Endothelial cell of umbilical vein (primary cell): ENCODE measurements around the gene SUCLG2. TPM values are rescaled to one million over a fixed set of nuclear protein-coding genes. Genes with fewer than 3 reads are reported as not detected.
A peak's percentile ranks its signal among the peaks of the same experiment; 100 is the strongest.

Experiments used
- BruUV-seq: library from RNA; stranded (reverse); fragments of 400-500 nt; replicated peaks from 2 replicates; lab custom pipeline; 2021; lab: Mats Ljungman, UMichigan
- CTCF ChIA-PET: fragments of 300-600, 350-600 bp; sonication (Branson Sonifier 250); formaldehyde crosslinking; loops from one replicate; lab custom pipeline; 2021; ENCODE audit warnings: antibody characterized with exemption, inconsistent platforms; lab: Charles Lee
- POLR2A ChIA-PET: fragments of 300-600, 350-600 bp; sonication (Branson Sonifier 250); formaldehyde crosslinking; loops from one replicate; lab custom pipeline; 2021; ENCODE audit warnings: antibody characterized with exemption, inconsistent platforms; lab: Charles Lee
- DNase-seq: peaks from one replicate; pipeline ENCODE4 v3.0.0-alpha.2; 2011; ENCODE audit warnings: low read depth, low spot score
- FAIRE-seq: peaks from 2 replicates; lab custom pipeline; 2011; peaks lifted over from hg19 to GRCh38; lab: Jason Lieb, UNC
- H2AFZ ChIP-seq: 2 replicates; pipeline ENCODE4 v1.6.0; 2012; ENCODE audit warnings: low read depth, low read length, control low read depth, inconsistent platforms
- H3K27ac ChIP-seq: 2 replicates; pipeline ENCODE4 v1.5.1; 2011; ENCODE audit warnings: low read depth, mild to moderate bottlenecking, control low read depth, low read length, moderate library complexity; ENCODE audit not compliant: insufficient read depth
- H3K27me3 ChIP-seq, 2 experiments: 2 replicates each; pipeline versions ENCODE4 v1.6.0 to v1.6.1; 2011; ENCODE audit warnings: low read length in 2 of 2, mixed read lengths in 1 of 2; ENCODE audit not compliant: control insufficient read depth in 2 of 2, insufficient read depth in 2 of 2
- H3K36me3 ChIP-seq, 2 experiments: 2 replicates in 1 of 2; 3 replicates in 1 of 2; pipeline ENCODE4 v1.5.1; 2011; ENCODE audit warnings: low read length in 2 of 2, mild to moderate bottlenecking in 1 of 2, moderate library complexity in 1 of 2; ENCODE audit not compliant: control insufficient read depth in 2 of 2, insufficient read depth in 2 of 2; ENCODE audit errors: extremely low read depth in 1 of 2
- H3K4me1 ChIP-seq: 3 replicates; pipeline ENCODE4 v1.5.1; 2011; ENCODE audit warnings: mild to moderate bottlenecking, low read length; ENCODE audit not compliant: control insufficient read depth, insufficient read depth; ENCODE audit errors: extremely low read depth
- H3K4me2 ChIP-seq: 2 replicates; pipeline ENCODE4 v1.6.1; 2011; ENCODE audit warnings: low read length, control low read depth, mixed read lengths; ENCODE audit not compliant: insufficient read depth
- H3K4me3 ChIP-seq, 3 experiments: fragments of 200-600 bp in 1 of 3; sonication (generic), shearing (Covaris generic) in 1 of 3; replicated peaks in 1 of 3; 2 replicates each; pipeline ENCODE4 v1.5.1; 2011 to 2016; ENCODE audit warnings: control low read depth in 3 of 3, low read length in 3 of 3, mild to moderate bottlenecking in 2 of 3, inconsistent platforms in 1 of 3, low read depth in 1 of 3, moderate library complexity in 1 of 3; ENCODE audit not compliant: insufficient read depth in 1 of 3
- H3K79me2 ChIP-seq: 2 replicates; pipeline ENCODE4 v1.6.0; 2012; ENCODE audit warnings: low read length, inconsistent platforms; ENCODE audit not compliant: control insufficient read depth, insufficient read depth
- H3K9ac ChIP-seq: replicated peaks from 2 replicates; pipeline ENCODE3; 2011; ENCODE audit warnings: low read length, control low read depth; ENCODE audit not compliant: insufficient read depth; ENCODE audit errors: extremely low read depth
- H3K9me1 ChIP-seq: replicated peaks from 3 replicates; pipeline ENCODE4 v1.6.0; 2011; ENCODE audit warnings: mild to moderate bottlenecking, low read length; ENCODE audit not compliant: control insufficient read depth, insufficient read depth; ENCODE audit errors: extremely low read depth
- H3K9me3 ChIP-seq: replicated peaks from 2 replicates; pipeline ENCODE4 v1.5.1; 2012; ENCODE audit warnings: low read length, inconsistent platforms; ENCODE audit not compliant: control insufficient read depth, insufficient read depth
- H4K20me1 ChIP-seq: replicated peaks from 2 replicates; pipeline ENCODE3; 2011; ENCODE audit warnings: mild to moderate bottlenecking, low read length; ENCODE audit not compliant: control insufficient read depth, insufficient read depth; ENCODE audit errors: extremely low read depth
- EZH2 ChIP-seq: IDR thresholded peaks from 2 replicates; pipeline ENCODE4 v1.6.1; 2012; ENCODE audit warnings: borderline replicate concordance, low read depth, mild to moderate bottlenecking, moderate library complexity, low read length, inconsistent platforms; ENCODE audit not compliant: severe bottlenecking
- FOS ChIP-seq: IDR thresholded peaks from 2 replicates; pipeline ENCODE4 v1.6.1; 2011; ENCODE audit warnings: mild to moderate bottlenecking, low read length, moderate library complexity, borderline replicate concordance; ENCODE audit not compliant: insufficient read depth
- GATA2 ChIP-seq: IDR thresholded peaks from 2 replicates; pipeline ENCODE4 v1.7.0; 2011; ENCODE audit warnings: low read depth, mild to moderate bottlenecking, moderate library complexity, mixed read lengths, low read length; ENCODE audit not compliant: insufficient read length, insufficient read depth
- JUN ChIP-seq: IDR thresholded peaks from 2 replicates; pipeline ENCODE4 v1.6.1; 2011; ENCODE audit warnings: borderline replicate concordance, low read depth; ENCODE audit not compliant: insufficient read length, insufficient read depth
- MYC ChIP-seq: IDR thresholded peaks from one replicate; pipeline ENCODE4 v1.6.1; 2011; ENCODE audit warnings: mild to moderate bottlenecking, low read depth, low read length
- POLR2A ChIP-seq: IDR thresholded peaks from 2 replicates; pipeline ENCODE4 v1.6.1; 2012; ENCODE audit warnings: low read depth, mild to moderate bottlenecking, control low read depth, low read length
- POLR2AphosphoS5 ChIP-seq: IDR thresholded peaks from 2 replicates; pipeline ENCODE4 v1.6.1; 2012; ENCODE audit warnings: low read depth, mild to moderate bottlenecking, control low read depth, low read length, moderate library complexity; ENCODE audit not compliant: insufficient read depth
- dilution Hi-C: fragments of 300-500 bp; cut with MboI; formaldehyde crosslinking; loops from one replicate; pipeline ENCODE4 v1.15.0; 2019; ENCODE audit warnings: low sequenced_read_pairs; ENCODE audit not compliant: extremely low pct_ligation_motif_present
- intact Hi-C: fragments of 100-400 bp; cut with micrococcal nuclease; formaldehyde crosslinking; loops from one replicate; pipeline ENCODE4 v1.10.0; 2022
- polyA plus RNA-seq, 4 experiments: library from polyadenylated mRNA; depleted of rRNA in 3 of 4; stranded (reverse) in 3 of 4; unstranded in 1 of 4; fragments of >200 nt; gene quantifications; 2 replicates each; pipeline versions ENCODE4 v1.2.1 to v1.2.3, GENCODE V29; 2011 to 2012; ENCODE audit warnings: missing spikeins in 1 of 4
- total RNA-seq: library from RNA; stranded (reverse); gene quantifications from 2 replicates; pipeline ENCODE4 v1.2.3, GENCODE V29; 2021
- TF ChIP-seq, protein P1 (sequence below), 2 donors: IDR thresholded peaks; 1 replicate in 1 of 2; 2 replicates in 1 of 2; pipeline ENCODE4 v1.5.1; 2011; ENCODE audit warnings: low read length in 2 of 2, mild to moderate bottlenecking in 2 of 2, moderate library complexity in 2 of 2, control low read depth in 1 of 2, inconsistent platforms in 1 of 2, low read depth in 1 of 2; ENCODE audit not compliant: insufficient read depth in 1 of 2; ENCODE audit errors: extremely low read depth in 1 of 2
- TF ChIP-seq, protein P2 (sequence below): IDR thresholded peaks from 2 replicates; pipeline ENCODE4 v1.6.1; 2011; ENCODE audit not compliant: insufficient read depth, insufficient read length

Gene SUCLG2
- total and polyA plus RNA-seq, 2 donors (not counting 3 experiments of a cell fraction or from before 2014, with no cell fraction given): 8.1 to 38.3 TPM

DNA sequence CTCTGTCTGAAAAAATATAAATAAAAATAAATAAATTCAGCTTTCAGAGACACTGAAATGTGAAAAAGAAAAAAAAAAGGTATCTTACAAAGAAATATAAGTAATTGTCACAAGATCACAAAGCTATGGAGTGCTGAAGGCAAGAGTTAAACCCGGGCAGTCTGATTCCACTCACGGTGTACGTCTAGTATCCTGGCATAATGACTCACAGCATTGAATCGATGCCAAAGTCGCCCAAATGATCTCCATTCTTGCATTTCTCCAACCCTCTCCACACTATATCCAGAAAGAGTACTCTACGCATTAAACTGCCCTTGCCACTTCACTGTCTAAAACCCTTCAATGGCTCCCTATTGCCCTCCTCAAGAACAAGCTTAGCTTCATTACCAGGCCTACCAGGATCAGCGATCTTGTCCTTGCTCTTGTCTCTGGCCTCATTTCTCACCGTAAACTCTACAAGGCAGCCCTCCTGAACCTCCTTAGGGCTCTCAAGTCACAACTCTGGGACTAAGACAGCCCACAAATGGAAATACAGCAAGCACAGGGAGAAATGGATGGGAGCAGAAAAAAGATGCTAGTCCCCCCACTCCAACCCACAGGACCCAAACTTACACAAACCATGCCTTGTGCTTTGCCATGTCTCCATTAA is 7.7 kb downstream of the SUCLG2 start:
- no peak overlapping the region for H2AFZ ChIP-seq
- no peaks in the 10 kb centered on the region for H3K36me3 ChIP-seq
- H3K79me2 ChIP-seq: peaks cover 18% of the 10 kb centered on the region
- no peak overlapping the region for H3K4me3 ChIP-seq
- no peak for FAIRE-seq
- peaks cover 12% of the 10 kb centered on the region for H3K4me1 ChIP-seq
- H3K27ac ChIP-seq: peak overlapping the region; percentile 29
- TF ChIP-seq EZH2: no peak
- TF ChIP-seq, protein P1, sequence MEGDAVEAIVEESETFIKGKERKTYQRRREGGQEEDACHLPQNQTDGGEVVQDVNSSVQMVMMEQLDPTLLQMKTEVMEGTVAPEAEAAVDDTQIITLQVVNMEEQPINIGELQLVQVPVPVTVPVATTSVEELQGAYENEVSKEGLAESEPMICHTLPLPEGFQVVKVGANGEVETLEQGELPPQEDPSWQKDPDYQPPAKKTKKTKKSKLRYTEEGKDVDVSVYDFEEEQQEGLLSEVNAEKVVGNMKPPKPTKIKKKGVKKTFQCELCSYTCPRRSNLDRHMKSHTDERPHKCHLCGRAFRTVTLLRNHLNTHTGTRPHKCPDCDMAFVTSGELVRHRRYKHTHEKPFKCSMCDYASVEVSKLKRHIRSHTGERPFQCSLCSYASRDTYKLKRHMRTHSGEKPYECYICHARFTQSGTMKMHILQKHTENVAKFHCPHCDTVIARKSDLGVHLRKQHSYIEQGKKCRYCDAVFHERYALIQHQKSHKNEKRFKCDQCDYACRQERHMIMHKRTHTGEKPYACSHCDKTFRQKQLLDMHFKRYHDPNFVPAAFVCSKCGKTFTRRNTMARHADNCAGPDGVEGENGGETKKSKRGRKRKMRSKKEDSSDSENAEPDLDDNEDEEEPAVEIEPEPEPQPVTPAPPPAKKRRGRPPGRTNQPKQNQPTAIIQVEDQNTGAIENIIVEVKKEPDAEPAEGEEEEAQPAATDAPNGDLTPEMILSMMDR (IDR thresholded peaks at IDR 0.05; ENCODE audit: extremely low read depth in 1 of 2, insufficient read depth in 1 of 2, low read depth in 1 of 2, low read length in 2 of 2): no peak
- TF ChIP-seq GATA2: no peak
- no peak for TF ChIP-seq FOS
- TF ChIP-seq POLR2A: no peak
- TF ChIP-seq JUN: no peak
- no peak for TF ChIP-seq MYC
- TF ChIP-seq, protein P2, sequence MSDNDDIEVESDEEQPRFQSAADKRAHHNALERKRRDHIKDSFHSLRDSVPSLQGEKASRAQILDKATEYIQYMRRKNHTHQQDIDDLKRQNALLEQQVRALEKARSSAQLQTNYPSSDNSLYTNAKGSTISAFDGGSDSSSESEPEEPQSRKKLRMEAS: no peak
- TF ChIP-seq POLR2AphosphoS5: no peak
- no peak overlapping the region for H3K4me2 ChIP-seq
- no TSS peak for BruUV-seq
- H3K9me3 ChIP-seq: no peaks in the 10 kb centered on the region
- H3K9me1 ChIP-seq: no peaks in the 10 kb centered on the region
- ChIA-PET CTCF (interaction anchor here (1.2 to 1.3 kb wide), 2 partner anchors 8 to 143 kb away, joined by 3 to 4 read pairs; no protein-coding TSS in a partner anchor), POLR2A (no interaction called here)
- intact Hi-C loops: no loop called here
- no peaks in the 10 kb centered on the region for H4K20me1 ChIP-seq
- H3K9ac ChIP-seq: no peak overlapping the region
- dilution Hi-C loops: no loop called here
- no peaks in the 10 kb centered on the region for H3K27me3 ChIP-seq
- no peak for DNase-seq
